ENCODE results near the gene ARSI. TPM values are rescaled to one million over a fixed set of nuclear protein-coding genes. Genes with fewer than 3 reads are reported as not detected.

Gene ARSI
- total and polyA plus RNA-seq, 4 donors: 0.23 to 0.51 (median 0.33) TPM; not detected in 1

GRCh38 chr5:150322202-150322601, 19.5 kb upstream of the ARSI start:
- no peaks in the 10 kb centered on the region for H3K9me3 ChIP-seq (ENCODE audit: control insufficient read depth in 4 of 4, low read length in 3 of 4)
- H3K27ac ChIP-seq (ENCODE audit: low read depth in 1 of 2, low read length in 2 of 2): no peak overlapping the region
- TF ChIP-seq TAF1 (conservative IDR thresholded peaks at IDR 0.05) (no peak), ATF3 (IDR thresholded peaks at IDR 0.05) (no peak), RXRA (IDR thresholded peaks at IDR 0.05) (no peak), MAX (IDR thresholded peaks at IDR 0.05) (no peak)
- H3K36me3 ChIP-seq (ENCODE audit: control insufficient read depth in 4 of 4, insufficient read depth in 3 of 4, low read depth in 1 of 4, low read length in 3 of 4): no peaks in the 10 kb centered on the region
- no peaks in the 10 kb centered on the region for H3K4me1 ChIP-seq (ENCODE audit: control insufficient read depth in 4 of 4, insufficient read depth in 4 of 4, low read length in 3 of 4)
- no peaks in the 10 kb centered on the region for H3K27me3 ChIP-seq (ENCODE audit: control insufficient read depth in 4 of 4, insufficient read depth in 4 of 4, low read length in 3 of 4)
- DNase-seq (ENCODE audit: low spot score): no peak
- no peak overlapping the region for H3K4me3 ChIP-seq (ENCODE audit: low read depth in 1 of 3, low read length in 3 of 3)
- H3K9ac ChIP-seq (ENCODE audit: low read depth in 1 of 2, low read length in 2 of 2): no peak overlapping the region

- Histone ChIP-seq H3K4me3 (ENCODE audit: low read depth in 1 of 3, low read length in 3 of 3) (no peak overlapping the region), H3K36me3 (ENCODE audit: control insufficient read depth in 4 of 4, insufficient read depth in 3 of 4, low read depth in 1 of 4, low read length in 3 of 4) (no peaks in the 10 kb centered on the region), H3K4me1 (ENCODE audit: control insufficient read depth in 4 of 4, insufficient read depth in 4 of 4, low read length in 3 of 4) (no peaks in the 10 kb centered on the region), H3K9ac (ENCODE audit: low read depth in 1 of 2, low read length in 2 of 2) (no peak overlapping the region), H3K9me3 (ENCODE audit: control insufficient read depth in 4 of 4, low read length in 3 of 4) (no peaks in the 10 kb centered on the region), H3K27me3 (ENCODE audit: control insufficient read depth in 4 of 4, insufficient read depth in 4 of 4, low read length in 3 of 4) (no peaks in the 10 kb centered on the region), H3K27ac (ENCODE audit: low read depth in 1 of 2, low read length in 2 of 2) (no peak overlapping the region)
- TF ChIP-seq RXRA (IDR thresholded peaks at IDR 0.05) (no peak), REST (IDR thresholded peaks at IDR 0.05) (no peak)
- no peak for DNase-seq (ENCODE audit: low spot score)
- WGBS: 89% methylated on average over 1 of the region's 1 CpG
Observed at GRCh38 chr5:150321784-150322183, 19.1 kb upstream of the ARSI start.

- Histone ChIP-seq H3K9ac (ENCODE audit: low read depth in 1 of 2, low read length in 2 of 2) (no peak overlapping the region), H3K9me3 (ENCODE audit: control insufficient read depth in 4 of 4, low read length in 3 of 4) (no peaks in the 10 kb centered on the region), H3K4me3 (ENCODE audit: low read depth in 1 of 3, low read length in 3 of 3) (no peak overlapping the region), H3K27ac (ENCODE audit: low read depth in 1 of 2, low read length in 2 of 2) (no peak overlapping the region), H3K36me3 (ENCODE audit: control insufficient read depth in 4 of 4, insufficient read depth in 3 of 4, low read depth in 1 of 4, low read length in 3 of 4) (no peaks in the 10 kb centered on the region), H3K4me1 (ENCODE audit: control insufficient read depth in 4 of 4, insufficient read depth in 4 of 4, low read length in 3 of 4) (no peaks in the 10 kb centered on the region), H3K27me3 (ENCODE audit: control insufficient read depth in 4 of 4, insufficient read depth in 4 of 4, low read length in 3 of 4) (no peaks in the 10 kb centered on the region)
- WGBS: 95% methylated on average over 1 of the region's 1 CpG
- TF ChIP-seq RAD21 (IDR thresholded peaks at IDR 0.05): no peak
- no peak for TF ChIP-seq JUND (IDR thresholded peaks at IDR 0.05)
- no peak for TF ChIP-seq MAX (IDR thresholded peaks at IDR 0.05)
- no peak for TF ChIP-seq ZBTB33 (IDR thresholded peaks at IDR 0.05)
- TF ChIP-seq SP1 (IDR thresholded peaks at IDR 0.05): no peak
- TF ChIP-seq RXRA (IDR thresholded peaks at IDR 0.05): no peak
- no peak for TF ChIP-seq NR2F2 (IDR thresholded peaks at IDR 0.05)
- TF ChIP-seq TAF1 (conservative IDR thresholded peaks at IDR 0.05): no peak
- TF ChIP-seq YY1 (IDR thresholded peaks at IDR 0.05): no peak
- no peak for TF ChIP-seq FOXA1 (IDR thresholded peaks at IDR 0.05)
- no peak for TF ChIP-seq EGR1 (IDR thresholded peaks at IDR 0.05; ENCODE audit: low read depth in 2 of 2)
- TF ChIP-seq REST (IDR thresholded peaks at IDR 0.05): no peak
- DNase-seq (ENCODE audit: low spot score): no peak
Observed at GRCh38 chr5:150321211-150321610, 18.5 kb upstream of the ARSI start.

Data from liver (tissue), 9 donors.